ENCODE measurements around the gene MAPK8. TPM values are rescaled to one million over a fixed set of nuclear protein-coding genes. Genes with fewer than 3 reads are reported as not detected.

The MAPK8 gene
- total and polyA plus RNA-seq, 9 of the 15 experiments (the other 6 are each of a cell fraction or from before 2014, with no cell fraction given): 6.4 to 159 (median 71.0) TPM

- TF ChIP-seq, protein P1, sequence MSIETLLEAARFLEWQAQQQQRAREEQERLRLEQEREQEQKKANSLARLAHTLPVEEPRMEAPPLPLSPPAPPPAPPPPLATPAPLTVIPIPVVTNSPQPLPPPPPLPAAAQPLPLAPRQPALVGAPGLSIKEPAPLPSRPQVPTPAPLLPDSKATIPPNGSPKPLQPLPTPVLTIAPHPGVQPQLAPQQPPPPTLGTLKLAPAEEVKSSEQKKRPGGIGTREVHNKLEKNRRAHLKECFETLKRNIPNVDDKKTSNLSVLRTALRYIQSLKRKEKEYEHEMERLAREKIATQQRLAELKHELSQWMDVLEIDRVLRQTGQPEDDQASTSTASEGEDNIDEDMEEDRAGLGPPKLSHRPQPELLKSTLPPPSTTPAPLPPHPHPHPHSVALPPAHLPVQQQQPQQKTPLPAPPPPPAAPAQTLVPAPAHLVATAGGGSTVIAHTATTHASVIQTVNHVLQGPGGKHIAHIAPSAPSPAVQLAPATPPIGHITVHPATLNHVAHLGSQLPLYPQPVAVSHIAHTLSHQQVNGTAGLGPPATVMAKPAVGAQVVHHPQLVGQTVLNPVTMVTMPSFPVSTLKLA (conservative IDR thresholded peaks at IDR 0.05): peak in 1 of 2 experiments; percentile 38; a peak in 1 of 4 replicates
- TF ChIP-seq, protein P2, sequence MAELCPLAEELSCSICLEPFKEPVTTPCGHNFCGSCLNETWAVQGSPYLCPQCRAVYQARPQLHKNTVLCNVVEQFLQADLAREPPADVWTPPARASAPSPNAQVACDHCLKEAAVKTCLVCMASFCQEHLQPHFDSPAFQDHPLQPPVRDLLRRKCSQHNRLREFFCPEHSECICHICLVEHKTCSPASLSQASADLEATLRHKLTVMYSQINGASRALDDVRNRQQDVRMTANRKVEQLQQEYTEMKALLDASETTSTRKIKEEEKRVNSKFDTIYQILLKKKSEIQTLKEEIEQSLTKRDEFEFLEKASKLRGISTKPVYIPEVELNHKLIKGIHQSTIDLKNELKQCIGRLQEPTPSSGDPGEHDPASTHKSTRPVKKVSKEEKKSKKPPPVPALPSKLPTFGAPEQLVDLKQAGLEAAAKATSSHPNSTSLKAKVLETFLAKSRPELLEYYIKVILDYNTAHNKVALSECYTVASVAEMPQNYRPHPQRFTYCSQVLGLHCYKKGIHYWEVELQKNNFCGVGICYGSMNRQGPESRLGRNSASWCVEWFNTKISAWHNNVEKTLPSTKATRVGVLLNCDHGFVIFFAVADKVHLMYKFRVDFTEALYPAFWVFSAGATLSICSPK (IDR thresholded peaks at IDR 0.05; ENCODE audit: borderline replicate concordance): no peak
- TF ChIP-seq SMARCC2 (IDR thresholded peaks at IDR 0.05; ENCODE audit: low read depth): peak; percentile 78
- TF ChIP-seq JUNB (CRISPR knock-in tag; conservative IDR thresholded peaks at IDR 0.05): peak; percentile 53; the same call in 1 of the 2 replicates
- TF ChIP-seq ZNF589 (CRISPR knock-in tag; IDR thresholded peaks at IDR 0.05; ENCODE audit: low read depth): peak; percentile 91; the same call in 1 of the 2 replicates
- peak; percentile 92 for TF ChIP-seq C11orf30 (IDR thresholded peaks at IDR 0.05; ENCODE audit: low read depth)
- peak; percentile 84; the same call in 1 of the 2 replicates for TF ChIP-seq RREB1 (CRISPR knock-in tag; IDR thresholded peaks at IDR 0.05)
- 0 out of 2 replicates have a peak, but pooled peaks have one; percentile 21 for TF ChIP-seq HDAC8 (tag; IDR thresholded peaks at IDR 0.05)
- TF ChIP-seq, protein P3, sequence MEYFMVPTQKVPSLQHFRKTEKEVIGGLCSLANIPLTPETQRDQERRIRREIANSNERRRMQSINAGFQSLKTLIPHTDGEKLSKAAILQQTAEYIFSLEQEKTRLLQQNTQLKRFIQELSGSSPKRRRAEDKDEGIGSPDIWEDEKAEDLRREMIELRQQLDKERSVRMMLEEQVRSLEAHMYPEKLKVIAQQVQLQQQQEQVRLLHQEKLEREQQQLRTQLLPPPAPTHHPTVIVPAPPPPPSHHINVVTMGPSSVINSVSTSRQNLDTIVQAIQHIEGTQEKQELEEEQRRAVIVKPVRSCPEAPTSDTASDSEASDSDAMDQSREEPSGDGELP (CRISPR knock-in tag; IDR thresholded peaks at IDR 0.05; ENCODE audit: borderline replicate concordance): 0 out of 2 replicates have a peak, but pooled peaks have one; percentile 15
- peak; percentile 55; the same call in 1 of the 2 replicates for TF ChIP-seq ERF (CRISPR knock-in tag; IDR thresholded peaks at IDR 0.05)
- no peak for TF ChIP-seq MXI1 (IDR thresholded peaks at IDR 0.05; ENCODE audit: low read depth, low read length)
- TF ChIP-seq JUND (IDR thresholded peaks at IDR 0.05; ENCODE audit: borderline replicate concordance, low read depth, low read length): peak; percentile 66; the same call in 1 of the 2 replicates
- peak; percentile 91; the same call in 2 of the 3 replicates for TF ChIP-seq JUND (tag; IDR thresholded peaks at IDR 0.05; ENCODE audit: borderline replicate concordance, low read depth, low read length)
- TF ChIP-seq JUN (IDR thresholded peaks at IDR 0.05; ENCODE audit: borderline replicate concordance, low read depth, low read length): peak; percentile 80
- TF ChIP-seq JUN (CRISPR knock-in tag; IDR thresholded peaks at IDR 0.05; ENCODE audit: borderline replicate concordance): no peak
- TF ChIP-seq RCOR1 (IDR thresholded peaks at IDR 0.05; ENCODE audit: borderline replicate concordance in 1 of 2, low read depth in 2 of 2, low read length in 2 of 2): peak in 1 of 2 experiments; percentile 77; a peak in 2 of 4 replicates
- TF ChIP-seq HDAC1 (IDR thresholded peaks at IDR 0.05): peak in 1 of 2 experiments; percentile 71; a peak in 1 of 4 replicates
Observed at GRCh38 chr10:48406204-48406603, 99.7 kb downstream of the MAPK8 start (continued).

Measured in K562 (cell line).